Thyroid gland (tissue), 4 donors: ENCODE data around the gene FARS2. TPM values are rescaled to one million over a fixed set of nuclear protein-coding genes. Genes with fewer than 3 reads are reported as not detected.

Experiments used
- DNase-seq, 2 donors: peaks; one replicate each; pipeline ENCODE4 v3.0.0-alpha.2; 2019
- H3K27ac ChIP-seq, 3 donors: fragments of 200-600 bp; sonication (generic); 1 replicate in 2 of 3; 2 replicates in 1 of 3; pipeline ENCODE4 v1.5.1; 2016 to 2019; ENCODE audit warnings: mild to moderate bottlenecking in 1 of 3, moderate library complexity in 1 of 3
- H3K27me3 ChIP-seq: fragments of 200-600 bp; sonication (generic); one replicate; pipeline ENCODE4 v1.5.1; 2019
- H3K36me3 ChIP-seq, 2 donors: fragments of 200-600 bp; sonication (generic); one replicate each; pipeline ENCODE4 v1.5.1; 2016 to 2019
- H3K4me1 ChIP-seq, 2 donors: fragments of 200-600 bp; sonication (generic); one replicate each; pipeline ENCODE4 v1.5.1; 2017 to 2019
- H3K4me3 ChIP-seq, 3 donors: fragments of 200-600 bp; sonication (generic); replicated peaks in 1 of 3; 1 replicate in 2 of 3; 2 replicates in 1 of 3; pipeline ENCODE4 v1.5.1; 2016; ENCODE audit warnings: mild to moderate bottlenecking in 1 of 3
- H3K9me3 ChIP-seq: fragments of 200-600 bp; sonication (generic); one replicate; pipeline ENCODE4 v1.5.1; 2017
- POLR2A ChIP-seq, 2 donors: fragments of 450-650 bp; IDR thresholded peaks; one replicate each; pipeline ENCODE4 v1.6.1; 2017; ENCODE audit warnings: antibody characterized with exemption in 2 of 2, mild to moderate bottlenecking in 2 of 2, moderate library complexity in 1 of 2
- WGBS, 2 donors: methylation state at CpG; one replicate each; pipeline ENCODE4 v1.1.5; 2017; 5-methylcytosine and 5-hydroxymethylcytosine counted together
- intact Hi-C: fragments of 100-400 bp; cut with DNase I; formaldehyde crosslinking; loops from one replicate; pipeline ENCODE4 v1.15.1; 2023
- total RNA-seq, 4 donors: library from RNA; depleted of rRNA; stranded (reverse); fragments of >200 nt; gene quantifications; one replicate each; pipeline ENCODE4 v1.2.3, GENCODE V29; 2016
- TF ChIP-seq, protein P1 (sequence below), 6 experiments: fragments of 200-600 bp in 3 of 6; fragments of 450-650 bp in 3 of 6; sonication (generic) in 3 of 6; IDR thresholded peaks; one replicate each; pipeline ENCODE4 v1.5.1; 2016 to 2019; ENCODE audit warnings: antibody characterized with exemption in 6 of 6, mild to moderate bottlenecking in 2 of 6, inconsistent platforms in 1 of 6, moderate library complexity in 1 of 6

The FARS2 gene
- total RNA-seq, 4 donors from 2014 or later, result 27.4 to 47.1 (median 34.2) TPM

DNA sequence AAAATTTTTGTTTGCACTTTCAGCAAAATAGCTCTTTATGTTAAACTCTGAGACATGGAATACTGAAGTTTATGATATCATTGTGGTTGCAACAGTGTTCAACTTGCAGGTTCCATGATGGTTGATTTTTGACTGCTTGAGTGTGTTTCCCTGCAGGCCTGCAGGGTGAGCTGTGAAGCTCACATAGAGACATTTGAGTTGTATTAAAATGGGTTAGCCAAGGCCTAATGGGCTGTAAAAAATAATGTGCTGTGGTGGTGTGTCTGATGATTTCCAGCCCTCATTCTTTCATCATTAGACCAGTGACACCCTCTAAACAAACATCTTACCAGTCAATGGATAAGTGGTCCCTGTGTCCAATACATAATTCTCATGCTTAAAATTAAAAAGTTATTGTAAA, 321.4 kb downstream of the FARS2 start:
- TF ChIP-seq, protein P1, sequence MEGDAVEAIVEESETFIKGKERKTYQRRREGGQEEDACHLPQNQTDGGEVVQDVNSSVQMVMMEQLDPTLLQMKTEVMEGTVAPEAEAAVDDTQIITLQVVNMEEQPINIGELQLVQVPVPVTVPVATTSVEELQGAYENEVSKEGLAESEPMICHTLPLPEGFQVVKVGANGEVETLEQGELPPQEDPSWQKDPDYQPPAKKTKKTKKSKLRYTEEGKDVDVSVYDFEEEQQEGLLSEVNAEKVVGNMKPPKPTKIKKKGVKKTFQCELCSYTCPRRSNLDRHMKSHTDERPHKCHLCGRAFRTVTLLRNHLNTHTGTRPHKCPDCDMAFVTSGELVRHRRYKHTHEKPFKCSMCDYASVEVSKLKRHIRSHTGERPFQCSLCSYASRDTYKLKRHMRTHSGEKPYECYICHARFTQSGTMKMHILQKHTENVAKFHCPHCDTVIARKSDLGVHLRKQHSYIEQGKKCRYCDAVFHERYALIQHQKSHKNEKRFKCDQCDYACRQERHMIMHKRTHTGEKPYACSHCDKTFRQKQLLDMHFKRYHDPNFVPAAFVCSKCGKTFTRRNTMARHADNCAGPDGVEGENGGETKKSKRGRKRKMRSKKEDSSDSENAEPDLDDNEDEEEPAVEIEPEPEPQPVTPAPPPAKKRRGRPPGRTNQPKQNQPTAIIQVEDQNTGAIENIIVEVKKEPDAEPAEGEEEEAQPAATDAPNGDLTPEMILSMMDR (IDR thresholded peaks at IDR 0.05), result no peak
- TF ChIP-seq POLR2A (IDR thresholded peaks at IDR 0.05), result no peak
- H3K9me3 ChIP-seq, result no peaks in the 10 kb centered on the region
- no peaks in the 10 kb centered on the region for H3K36me3 ChIP-seq

DNA sequence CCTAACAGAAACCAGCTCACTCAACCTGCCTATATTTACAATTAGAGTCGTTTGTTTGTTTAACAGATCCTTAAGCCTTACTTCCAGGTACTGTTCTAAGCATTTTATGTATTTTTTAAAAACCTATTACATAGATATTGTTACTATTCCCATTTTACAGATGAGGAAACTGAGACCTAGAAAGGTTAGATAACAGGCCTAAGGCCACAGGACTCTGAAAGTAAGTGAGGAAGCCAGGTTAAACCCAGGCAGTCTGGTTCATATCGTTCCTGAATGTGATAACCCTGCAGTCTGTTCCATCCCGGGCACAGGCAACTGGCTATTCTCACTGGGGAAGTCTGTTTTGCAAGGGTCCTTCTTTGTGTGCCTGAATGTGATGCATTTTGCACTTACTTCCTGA, 322.2 kb downstream of the FARS2 start:
- TF ChIP-seq POLR2A (IDR thresholded peaks at IDR 0.05), result no peak
- TF ChIP-seq, protein P1 (IDR thresholded peaks at IDR 0.05), result no peak
- H3K4me3 ChIP-seq, result no peak overlapping the region
- no peak overlapping the region for H3K27ac ChIP-seq
- intact Hi-C loops, result no loop called here
- H3K36me3 ChIP-seq, result no peaks in the 10 kb centered on the region
- WGBS, 2 donors, result 57 to 66% methylated on average over 3 of the region's 3 CpGs
- no peaks in the 10 kb centered on the region for H3K27me3 ChIP-seq
- no peaks in the 10 kb centered on the region for H3K9me3 ChIP-seq
- DNase-seq, result no peak
- H3K4me1 ChIP-seq, result no peaks in the 10 kb centered on the region

More for the DNA sequence above, 321.4 kb downstream of the FARS2 start:
- intact Hi-C loops, result no loop called here
- no peaks in the 10 kb centered on the region for H3K4me1 ChIP-seq
- DNase-seq, result no peak
- H3K27me3 ChIP-seq, result no peaks in the 10 kb centered on the region
- H3K4me3 ChIP-seq, result no peak overlapping the region
- no peak overlapping the region for H3K27ac ChIP-seq

DNA sequence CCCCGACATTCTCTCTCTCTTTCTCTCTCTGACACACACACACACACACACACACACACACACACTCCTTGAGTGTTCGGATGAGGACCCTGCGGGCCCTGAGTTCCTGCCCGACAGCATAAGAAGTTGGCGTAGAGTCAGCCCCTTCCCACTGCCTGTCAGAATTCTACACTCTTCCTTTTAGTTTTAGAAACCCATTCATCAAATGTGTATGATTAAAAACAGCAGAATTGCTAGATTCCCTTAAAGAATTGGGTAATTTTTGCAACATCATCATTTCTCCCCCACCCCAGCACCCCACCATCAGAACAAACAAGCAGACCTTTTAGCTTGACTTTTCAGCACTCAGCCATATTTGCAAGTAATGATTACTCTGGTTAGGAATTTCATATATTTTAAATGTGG, 322.8 kb downstream of the FARS2 start:
- Histone ChIP-seq H3K4me1 (no peaks in the 10 kb centered on the region), H3K4me3 (no peak overlapping the region), H3K36me3 (no peaks in the 10 kb centered on the region), H3K27ac (no peak overlapping the region), H3K27me3 (no peaks in the 10 kb centered on the region), H3K9me3 (no peaks in the 10 kb centered on the region)
- intact Hi-C loops, result no loop called here
- no peak for DNase-seq
- WGBS, 2 donors, result 46 to 48% methylated on average over 5 of the region's 5 CpGs
- TF ChIP-seq, protein P1 (IDR thresholded peaks at IDR 0.05), result no peak
- no peak for TF ChIP-seq POLR2A (IDR thresholded peaks at IDR 0.05)

DNA sequence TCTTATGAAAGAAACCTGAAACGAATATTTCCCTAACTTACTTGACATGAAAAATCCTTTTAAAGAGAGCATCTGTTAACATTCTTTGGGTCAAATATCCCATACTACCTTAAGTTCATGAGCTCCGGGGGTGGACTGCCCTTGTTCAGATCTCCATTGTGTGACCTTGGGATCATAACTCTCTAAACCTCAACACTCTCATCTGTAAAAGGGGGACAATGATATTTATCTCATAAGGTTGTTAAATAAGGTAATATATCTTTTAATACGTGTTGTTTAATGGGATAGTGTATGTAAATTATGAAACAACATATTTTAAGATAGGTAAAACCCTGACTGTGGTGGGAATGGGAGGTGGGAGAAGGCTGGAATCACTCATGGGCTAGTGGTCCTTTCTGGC, 326.3 kb downstream of the FARS2 start:
- TF ChIP-seq POLR2A (IDR thresholded peaks at IDR 0.05), result no peak
- TF ChIP-seq, protein P1 (IDR thresholded peaks at IDR 0.05), result no peak
- H3K36me3 ChIP-seq, result no peaks in the 10 kb centered on the region
- 96 to 97% methylated on average over 3 of the region's 3 CpGs for WGBS, 2 donors
- no peaks in the 10 kb centered on the region for H3K4me1 ChIP-seq
- DNase-seq, result no peak
- intact Hi-C loops, result no loop called here
- H3K27ac ChIP-seq, result no peak overlapping the region
- H3K27me3 ChIP-seq, result no peaks in the 10 kb centered on the region
- H3K4me3 ChIP-seq, result no peak overlapping the region
- no peaks in the 10 kb centered on the region for H3K9me3 ChIP-seq

DNA sequence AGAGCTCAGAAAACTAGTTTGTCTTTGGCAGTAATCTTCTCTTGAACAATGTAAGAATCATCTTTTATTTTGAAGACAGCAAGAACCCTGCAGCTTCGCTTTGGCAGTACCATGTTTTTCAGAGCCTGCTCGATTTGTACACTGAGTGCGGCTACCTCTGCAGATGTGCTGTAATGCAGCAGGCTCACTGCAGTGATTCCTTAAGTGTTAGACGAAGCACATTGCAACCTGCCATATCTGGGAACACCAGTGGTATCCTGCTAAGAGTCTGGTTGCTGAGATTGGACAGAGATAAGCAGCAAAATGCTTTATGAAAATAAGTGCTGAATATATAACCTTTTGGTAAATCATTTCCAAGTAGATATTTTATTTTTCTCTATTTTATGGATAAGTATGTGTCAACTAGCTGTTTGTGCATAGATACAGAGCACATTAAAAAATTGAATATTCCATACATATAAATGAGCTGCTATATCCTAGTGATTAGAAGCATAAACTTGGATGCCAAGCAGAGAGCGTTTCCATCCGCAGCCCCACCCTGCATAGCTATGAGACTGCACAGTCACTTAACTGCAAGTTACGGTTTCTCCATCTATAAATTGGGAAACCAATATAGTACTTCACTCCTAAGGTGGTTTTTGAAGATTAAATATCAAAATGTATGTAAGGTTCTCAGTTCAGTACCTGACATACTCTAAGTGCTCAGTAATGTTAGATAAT, 328.3 kb downstream of the FARS2 start:
- no peak overlapping the region for H3K4me3 ChIP-seq
- TF ChIP-seq POLR2A (IDR thresholded peaks at IDR 0.05), result no peak
- TF ChIP-seq, protein P1 (IDR thresholded peaks at IDR 0.05), result no peak
- DNase-seq, result no peak
- WGBS, 2 donors, result 92 to 93% methylated on average over 7 of the region's 7 CpGs
- H3K4me1 ChIP-seq, result no peaks in the 10 kb centered on the region
- H3K9me3 ChIP-seq, result no peaks in the 10 kb centered on the region
- H3K36me3 ChIP-seq, result no peaks in the 10 kb centered on the region
- H3K27me3 ChIP-seq, result no peaks in the 10 kb centered on the region
- intact Hi-C loops, result no loop called here
- no peak overlapping the region for H3K27ac ChIP-seq
